Skeletal muscle cell (primary cell): ENCODE measurements around the gene C22orf23.

Experiments
- DNase-seq: peaks from one replicate; pipeline ENCODE4 v3.0.0-alpha.2; 2010; ENCODE audit warnings: low read depth
- H3K4me3 ChIP-seq: 2 replicates; pipeline ENCODE4 v1.5.1; 2011; ENCODE audit warnings: low read depth, mild to moderate bottlenecking, control low read depth, low read length, moderate library complexity

Gene C22orf23

GRCh38 chr22:37930270-37930951 lies 23.0 kb downstream of the C22orf23 start:
- no peak overlapping the region for H3K4me3 ChIP-seq
- DNase-seq, result no peak

DNA sequence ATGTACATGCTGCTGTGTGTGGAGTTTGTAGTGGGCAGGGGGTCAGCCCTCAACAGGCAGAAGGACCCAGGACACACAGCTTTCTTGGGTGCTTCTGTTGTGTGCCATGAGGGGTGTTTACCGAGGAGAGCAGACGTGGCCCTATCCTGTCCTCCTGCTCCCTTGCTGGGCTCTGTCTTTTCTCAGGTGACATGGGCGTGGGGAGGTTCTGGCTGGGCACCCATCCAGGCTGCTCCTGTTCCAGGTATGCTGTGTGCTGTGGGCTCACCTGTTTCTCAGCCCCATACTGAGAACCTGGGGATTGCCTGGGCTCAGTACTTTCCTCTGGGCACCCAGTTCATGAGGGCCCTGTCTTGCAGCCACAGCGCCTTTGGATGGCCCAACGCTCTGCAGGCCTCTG lies 24.0 kb downstream of the C22orf23 start:
- H3K4me3 ChIP-seq, result no peak overlapping the region
- no peak for DNase-seq

DNA sequence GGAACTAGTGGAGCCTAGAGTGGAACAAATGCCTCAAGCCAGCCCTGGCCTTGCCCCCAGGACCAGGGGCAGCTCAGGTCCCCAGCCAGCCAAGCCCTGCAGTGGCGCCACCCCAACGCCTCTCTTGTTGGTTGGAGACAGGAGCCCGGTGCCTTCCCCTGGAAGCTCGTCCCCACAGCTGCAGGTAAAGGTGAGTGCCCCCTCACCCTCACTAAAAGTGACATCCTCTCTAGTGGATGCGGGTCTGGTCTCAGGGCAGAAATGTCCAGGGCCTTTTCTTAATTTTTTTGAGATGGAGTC lies 25.8 kb downstream of the C22orf23 start:
- no peak overlapping the region for H3K4me3 ChIP-seq
- DNase-seq, result no peak

DNA sequence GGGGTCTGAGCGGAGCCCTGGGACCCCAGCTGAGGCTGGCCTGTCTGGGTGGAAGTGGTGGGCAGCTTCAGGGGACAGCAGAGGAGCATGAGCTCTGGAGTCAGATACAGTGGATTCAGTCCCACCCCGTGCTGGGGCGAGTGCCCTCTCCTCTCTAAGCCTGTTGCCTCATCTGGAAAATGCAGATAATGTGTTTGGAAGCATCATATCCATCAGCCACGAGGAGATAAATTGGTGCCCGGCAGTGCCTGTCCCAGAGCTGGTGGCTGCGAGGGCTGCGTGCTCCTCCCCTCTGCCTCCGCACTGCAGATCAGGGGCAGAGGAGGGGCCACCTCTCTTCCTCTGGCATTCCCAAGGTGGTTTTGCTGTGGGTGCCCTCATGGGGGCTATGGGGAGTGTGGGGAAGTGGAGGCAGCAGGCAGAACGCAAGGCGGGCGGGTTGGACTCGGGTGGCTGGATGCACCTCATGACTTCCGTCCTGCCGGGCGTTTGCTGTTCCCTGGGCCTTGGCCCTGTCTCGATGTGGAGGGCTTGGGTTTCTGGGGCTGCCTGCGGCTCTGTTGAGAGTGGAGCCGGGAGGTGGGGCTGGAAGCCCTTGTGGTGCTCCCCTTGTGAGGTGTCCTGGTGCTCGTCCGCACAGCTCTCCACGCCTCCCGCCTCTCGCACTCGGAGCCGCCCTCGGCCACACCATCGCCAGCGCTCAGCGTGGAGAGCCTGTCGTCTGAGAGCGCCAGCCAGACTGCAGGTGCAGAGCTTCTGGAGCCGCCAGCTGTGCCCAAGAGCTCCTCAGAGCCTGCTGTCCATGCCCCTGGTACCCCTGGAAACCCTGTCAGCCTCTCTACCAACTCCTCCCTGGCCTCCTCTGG lies 26.4 kb downstream of the C22orf23 start:
- no peak overlapping the region for H3K4me3 ChIP-seq
- no peak for DNase-seq

DNA sequence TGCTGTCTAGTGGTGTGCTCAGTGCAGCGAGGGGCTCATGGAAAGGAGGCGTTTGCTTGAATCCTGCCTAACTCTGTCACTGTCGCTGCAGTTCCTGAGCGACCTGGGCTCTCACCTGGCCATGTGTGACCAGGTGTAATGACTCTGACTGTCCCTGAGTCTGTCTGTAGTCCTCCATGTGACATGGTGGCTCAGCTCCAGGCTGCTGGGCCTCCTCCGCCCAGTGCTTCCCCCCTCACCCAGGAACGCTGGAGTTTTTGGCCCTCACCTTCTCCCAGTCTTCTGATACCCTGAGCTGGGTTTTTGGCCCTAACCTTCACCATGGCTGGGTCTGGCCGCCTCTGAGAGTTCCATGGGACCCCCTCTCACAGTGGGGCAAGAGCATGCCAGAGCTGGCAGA lies 27.0 kb downstream of the C22orf23 start:
- DNase-seq, result no peak
- H3K4me3 ChIP-seq, result no peak overlapping the region

DNA sequence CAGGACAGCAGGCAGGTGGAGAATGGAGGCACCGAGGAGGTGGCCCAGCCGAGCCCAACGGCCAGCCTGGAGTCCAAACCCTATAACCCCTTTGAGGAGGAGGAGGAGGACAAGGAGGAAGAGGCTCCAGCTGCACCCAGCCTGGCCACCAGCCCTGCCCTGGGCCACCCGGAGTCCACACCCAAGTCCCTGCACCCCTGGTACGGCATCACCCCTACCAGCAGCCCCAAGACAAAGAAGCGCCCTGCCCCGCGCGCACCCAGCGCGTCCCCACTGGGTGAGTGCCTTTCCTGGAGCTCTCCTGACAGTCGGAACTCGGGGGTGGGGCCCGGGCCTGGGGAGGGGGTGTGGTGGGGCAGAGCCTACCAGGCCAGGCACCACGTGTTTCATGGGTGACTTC lies 27.6 kb downstream of the C22orf23 start:
- DNase-seq, result no peak
- H3K4me3 ChIP-seq, result no peak overlapping the region

DNA sequence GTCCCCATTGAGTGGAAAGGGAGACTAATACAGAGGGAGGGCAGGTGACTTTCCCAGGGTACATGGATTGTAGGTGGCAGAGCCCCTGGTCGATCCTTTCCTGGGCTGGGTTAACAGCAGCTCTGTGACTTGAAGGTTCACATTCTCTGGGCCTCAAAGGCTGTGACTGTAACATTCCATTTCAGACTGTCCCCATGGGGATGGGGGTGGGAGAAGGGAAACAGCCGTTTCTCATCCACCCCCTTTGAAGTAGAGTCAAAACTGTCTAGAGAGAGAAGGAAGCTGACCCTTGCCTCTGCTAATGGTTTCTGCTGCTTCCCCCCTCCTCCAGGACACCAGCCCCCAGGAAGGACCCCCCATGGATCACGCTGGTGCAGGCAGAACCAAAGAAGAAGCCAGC lies 28.1 kb downstream of the C22orf23 start:
- no peak for DNase-seq
- H3K4me3 ChIP-seq, result no peak overlapping the region

GRCh38 chr22:37924386-37925065 lies 28.9 kb downstream of the C22orf23 start:
- H3K4me3 ChIP-seq, result no peak overlapping the region
- no peak for DNase-seq

DNA sequence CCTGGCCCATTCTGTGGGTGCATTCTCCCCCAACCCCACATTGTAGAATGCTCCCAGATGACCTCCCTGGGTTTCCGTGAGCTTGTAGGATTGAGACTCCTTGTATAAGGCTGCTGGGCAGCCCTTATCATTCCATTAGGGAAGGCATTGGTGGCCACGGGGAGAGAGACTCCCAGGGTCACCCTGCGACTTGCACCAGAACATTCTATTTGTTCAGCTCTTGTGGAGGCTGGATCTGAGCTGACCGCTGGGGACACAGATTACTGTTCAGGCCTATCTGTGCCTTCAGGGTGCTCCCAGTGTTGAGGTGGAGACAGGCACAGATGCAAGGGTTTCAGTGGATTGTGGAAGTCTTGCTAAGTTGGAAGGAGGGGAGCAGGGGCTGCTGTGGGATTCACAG lies 29.5 kb downstream of the C22orf23 start:
- DNase-seq, result no peak
- H3K4me3 ChIP-seq, result no peak overlapping the region

GRCh38 chr22:37922191-37922590 lies 31.2 kb downstream of the C22orf23 start:
- no peak for DNase-seq
- no peak overlapping the region for H3K4me3 ChIP-seq

GRCh38 chr22:37920126-37920525 lies 33.3 kb downstream of the C22orf23 start:
- H3K4me3 ChIP-seq, result no peak overlapping the region
- no peak for DNase-seq

GRCh38 chr22:37918580-37919270 lies 34.7 kb downstream of the C22orf23 start:
- no peak for DNase-seq
- H3K4me3 ChIP-seq, result no peak overlapping the region

DNA sequence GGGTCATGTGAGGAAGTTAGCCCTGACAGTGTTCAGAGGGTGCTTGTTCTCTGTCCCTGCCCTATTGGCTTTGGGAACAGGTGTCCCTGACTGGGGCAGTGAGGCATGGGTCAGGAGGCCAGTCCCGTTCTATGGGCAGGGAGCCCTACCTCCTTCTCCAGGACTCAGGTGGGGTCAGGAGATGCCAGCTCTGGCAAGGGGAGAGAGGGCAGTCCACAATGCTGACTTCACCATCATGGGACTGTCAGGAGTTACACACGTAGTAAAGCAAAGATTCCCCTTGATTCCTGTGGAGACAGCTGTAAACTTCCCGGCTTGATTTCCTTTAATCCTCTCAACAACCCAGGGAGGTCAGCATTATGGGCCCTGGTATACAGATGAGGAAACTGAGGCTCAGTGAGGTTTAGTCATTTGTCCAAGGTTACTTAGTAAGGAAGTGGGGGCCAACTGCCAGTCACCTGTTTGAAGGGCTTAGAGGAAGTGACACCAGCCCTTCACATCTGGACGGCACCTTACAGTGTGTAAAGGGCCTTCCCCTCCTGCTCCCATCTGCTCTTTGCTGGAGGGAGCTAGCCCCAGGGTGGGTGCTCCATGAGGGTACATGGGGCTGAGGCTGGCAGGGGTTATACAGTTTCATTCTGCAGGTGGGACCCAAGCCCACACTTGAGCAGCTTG lies 35.4 kb downstream of the C22orf23 start:
- no peak for DNase-seq
- no peak overlapping the region for H3K4me3 ChIP-seq

DNA sequence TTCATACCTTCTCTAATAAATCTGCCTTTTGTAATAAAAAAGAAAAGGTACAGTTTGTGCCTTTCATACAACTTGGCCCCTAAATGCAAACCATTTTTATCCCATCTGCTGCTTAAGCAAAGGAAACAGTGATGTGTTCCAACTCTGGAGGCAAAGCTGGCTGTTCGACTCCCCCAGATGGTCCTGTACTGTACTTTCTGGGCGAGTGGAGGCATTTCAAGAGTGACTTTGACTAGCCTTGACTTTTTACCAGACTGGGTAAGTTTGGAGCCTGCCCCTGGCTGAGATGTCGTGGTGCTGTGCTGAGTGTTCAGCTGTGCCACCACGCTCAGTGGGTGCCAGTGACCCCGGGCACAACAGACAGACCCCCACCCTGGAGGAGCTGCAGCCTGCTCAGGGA lies 37.1 kb downstream of the C22orf23 start:
- H3K4me3 ChIP-seq, result no peak overlapping the region
- DNase-seq, result no peak

DNA sequence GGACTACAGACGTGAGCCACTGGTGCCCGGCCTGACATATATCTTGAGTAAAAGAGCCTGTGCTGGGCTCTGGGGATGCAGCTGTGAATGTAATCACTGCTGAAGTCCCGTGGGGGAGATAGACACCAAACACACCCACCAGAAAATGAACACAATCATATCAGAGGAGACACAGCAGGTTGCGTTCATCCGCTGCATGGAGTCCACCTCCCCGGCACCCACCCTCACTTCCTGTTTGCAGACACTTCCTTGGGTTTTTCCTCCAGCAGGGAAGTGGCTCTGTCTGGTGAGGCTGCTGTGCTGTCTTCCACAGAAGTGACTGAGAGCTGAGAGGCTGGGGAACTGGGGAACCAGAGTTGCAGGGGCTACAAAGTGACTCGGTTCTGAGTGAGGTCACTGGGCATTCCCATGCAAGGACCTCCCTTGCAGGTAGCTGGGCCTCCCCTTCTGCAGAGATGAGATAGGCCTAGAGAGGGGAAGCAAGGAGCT lies 40.1 kb downstream of the C22orf23 start:
- H3K4me3 ChIP-seq, result no peak overlapping the region
- no peak for DNase-seq

DNA sequence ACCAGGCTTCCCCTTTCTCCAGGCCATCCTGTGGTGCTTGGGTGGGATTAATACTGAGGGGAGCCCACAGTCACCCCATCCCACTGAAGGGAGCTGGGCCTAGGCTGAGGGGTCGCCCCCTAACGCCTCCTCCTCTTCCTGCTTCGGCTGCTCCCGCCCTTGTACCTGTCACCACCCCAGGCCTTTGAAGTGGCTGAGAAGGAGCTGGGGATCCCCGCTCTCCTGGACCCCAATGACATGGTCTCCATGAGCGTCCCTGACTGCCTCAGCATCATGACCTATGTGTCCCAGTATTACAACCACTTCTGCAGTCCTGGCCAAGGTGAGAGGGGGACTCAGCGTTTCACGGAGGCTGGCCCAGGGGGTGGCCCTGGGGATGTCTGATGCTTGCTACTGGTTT lies 41.2 kb downstream of the C22orf23 start:
- no peak overlapping the region for H3K4me3 ChIP-seq
- no peak for DNase-seq

GRCh38 chr22:37911697-37912096 lies 41.7 kb downstream of the C22orf23 start:
- H3K4me3 ChIP-seq, result no peak overlapping the region
- DNase-seq, result no peak

GRCh38 chr22:37910890-37911672 lies 42.3 kb downstream of the C22orf23 start:
- DNase-seq, result no peak
- H3K4me3 ChIP-seq, result no peak overlapping the region

DNA sequence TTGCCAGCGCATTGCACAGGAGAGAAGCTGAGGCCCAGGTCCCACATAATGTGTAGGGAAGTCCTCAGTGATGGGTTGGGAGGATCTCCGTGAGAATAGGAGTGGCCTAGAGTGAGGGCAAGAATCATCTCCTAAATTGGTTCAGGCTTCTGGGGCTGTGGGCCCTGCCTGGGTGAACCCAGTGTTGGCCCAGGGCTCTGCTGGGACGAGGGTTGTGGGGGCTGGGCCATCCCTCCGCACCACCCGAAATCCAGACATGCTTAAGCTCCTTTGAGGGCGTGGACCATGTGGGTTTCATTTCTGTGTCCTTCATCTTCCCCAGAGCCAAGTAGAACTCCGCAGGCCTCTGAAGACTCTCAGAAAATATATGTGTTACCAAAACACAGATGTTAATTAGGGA lies 43.6 kb downstream of the C22orf23 start:
- H3K4me3 ChIP-seq, result no peak overlapping the region
- no peak for DNase-seq
